Mammary epithelial cell (primary cell): ENCODE measurements around the gene SH3PXD2B.

Experiments used
- EZH2 ChIP-seq: IDR thresholded peaks from 2 replicates; pipeline ENCODE4 v1.6.1; 2012; ENCODE audit warnings: low read length, inconsistent platforms, borderline replicate concordance
- TF ChIP-seq, protein P1 (sequence below), 2 donors: IDR thresholded peaks in 1 of 2; conservative IDR thresholded peaks in 1 of 2; 2 replicates each; pipeline ENCODE4 v1.5.1; 2011 to 2012; ENCODE audit warnings: inconsistent platforms in 2 of 2, low read length in 2 of 2, mild to moderate bottlenecking in 2 of 2, control low read depth in 1 of 2, low read depth in 1 of 2; ENCODE audit not compliant: insufficient read depth in 1 of 2; ENCODE audit errors: extremely low read depth in 1 of 2

DNA sequence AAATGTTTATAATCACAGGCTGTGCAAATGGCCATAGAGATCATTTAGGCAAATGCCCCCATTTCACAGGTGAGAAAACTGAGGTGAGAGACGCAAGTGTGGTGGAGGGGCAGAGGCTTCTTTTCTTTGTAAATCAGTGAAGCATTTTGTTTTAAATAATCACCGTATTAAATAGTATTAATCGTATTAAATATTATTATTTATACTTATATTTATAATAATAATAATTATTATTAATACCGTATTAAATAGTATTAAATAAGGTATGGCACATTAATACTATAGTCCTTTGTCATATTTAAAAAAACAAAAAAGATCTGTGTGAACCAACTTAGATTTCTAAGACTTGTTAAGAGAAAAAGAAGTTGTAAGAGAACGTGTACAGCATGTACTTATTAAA lies 32.6 kb upstream of the SH3PXD2B start:
- TF ChIP-seq, protein P1, sequence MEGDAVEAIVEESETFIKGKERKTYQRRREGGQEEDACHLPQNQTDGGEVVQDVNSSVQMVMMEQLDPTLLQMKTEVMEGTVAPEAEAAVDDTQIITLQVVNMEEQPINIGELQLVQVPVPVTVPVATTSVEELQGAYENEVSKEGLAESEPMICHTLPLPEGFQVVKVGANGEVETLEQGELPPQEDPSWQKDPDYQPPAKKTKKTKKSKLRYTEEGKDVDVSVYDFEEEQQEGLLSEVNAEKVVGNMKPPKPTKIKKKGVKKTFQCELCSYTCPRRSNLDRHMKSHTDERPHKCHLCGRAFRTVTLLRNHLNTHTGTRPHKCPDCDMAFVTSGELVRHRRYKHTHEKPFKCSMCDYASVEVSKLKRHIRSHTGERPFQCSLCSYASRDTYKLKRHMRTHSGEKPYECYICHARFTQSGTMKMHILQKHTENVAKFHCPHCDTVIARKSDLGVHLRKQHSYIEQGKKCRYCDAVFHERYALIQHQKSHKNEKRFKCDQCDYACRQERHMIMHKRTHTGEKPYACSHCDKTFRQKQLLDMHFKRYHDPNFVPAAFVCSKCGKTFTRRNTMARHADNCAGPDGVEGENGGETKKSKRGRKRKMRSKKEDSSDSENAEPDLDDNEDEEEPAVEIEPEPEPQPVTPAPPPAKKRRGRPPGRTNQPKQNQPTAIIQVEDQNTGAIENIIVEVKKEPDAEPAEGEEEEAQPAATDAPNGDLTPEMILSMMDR (conservative IDR thresholded peaks at IDR 0.05 in 1 of 2, IDR thresholded peaks at IDR 0.05 in 1 of 2; ENCODE audit: extremely low read depth in 1 of 2, insufficient read depth in 1 of 2, low read depth in 1 of 2, low read length in 2 of 2), result no peak
- TF ChIP-seq EZH2, result no peak
